Heart left ventricle (tissue), 16 donors: ENCODE results near the gene SYNGR2. TPM values are rescaled to one million over a fixed set of nuclear protein-coding genes. Genes with fewer than 3 reads are reported as not detected.
A peak's percentile ranks its signal among the peaks of the same experiment; 100 is the strongest.

Experiments used
- ATAC-seq, 4 donors: fragments of 200-7000 bp; cut with Tn5 transposase; one replicate each; pipeline ENCODE4 v1.9.1; 2020 to 2022; ENCODE audit warnings: moderate library complexity in 4 of 4, mild to moderate bottlenecking in 3 of 4, moderate number of reproducible peaks in 1 of 4
- DNase-seq, 5 donors: peaks; one replicate each; pipeline ENCODE4 v3.0.0-alpha.2; 2020
- H3K27ac ChIP-seq, 12 donors: fragments of 200-600 bp; sonication (generic) in 4 of 12; one replicate each; pipeline versions ENCODE4 v1.5.0 to v1.8.0; 2016 to 2022; ENCODE audit warnings: mild to moderate bottlenecking in 2 of 12
- H3K27me3 ChIP-seq, 9 donors: fragments of 200-600 bp; sonication (generic) in 2 of 9; one replicate each; pipeline versions ENCODE4 v1.5.1 to v1.8.0; 2016 to 2022; ENCODE audit warnings: mild to moderate bottlenecking in 3 of 9
- H3K36me3 ChIP-seq, 9 donors: fragments of 200-600 bp; sonication (generic) in 2 of 9; one replicate each; pipeline versions ENCODE4 v1.5.0 to v1.8.0; 2018 to 2022; ENCODE audit warnings: mild to moderate bottlenecking in 2 of 9
- H3K4me1 ChIP-seq, 12 donors: fragments of 200-600 bp; sonication (generic) in 4 of 12; one replicate each; pipeline versions ENCODE4 v1.5.0 to v1.8.0; 2016 to 2022; ENCODE audit warnings: mild to moderate bottlenecking in 3 of 12
- H3K4me3 ChIP-seq, 12 donors: fragments of 200-600 bp; sonication (generic) in 4 of 12; one replicate each; pipeline versions ENCODE4 v1.5.0 to v1.8.0; 2017 to 2022; ENCODE audit warnings: mild to moderate bottlenecking in 9 of 12, moderate library complexity in 4 of 12
- H3K9me3 ChIP-seq, 12 donors: fragments of 200-600 bp; sonication (generic) in 4 of 12; one replicate each; pipeline versions ENCODE4 v1.5.0 to v1.8.0; 2016 to 2022; ENCODE audit warnings: mild to moderate bottlenecking in 1 of 12
- POLR2A ChIP-seq, 2 donors: fragments of 450-650 bp; IDR thresholded peaks; one replicate each; pipeline ENCODE4 v1.6.1; 2017; ENCODE audit warnings: antibody characterized with exemption in 2 of 2, mild to moderate bottlenecking in 2 of 2, moderate library complexity in 2 of 2
- WGBS, 4 donors: extraction: QIAGEN DNeasy Blood & Tissue Kit in 2 of 4; methylation state at CpG; one replicate each; pipeline versions ENCODE4 v1.1.5 to v1.1.7; 2013 to 2018; 5-methylcytosine and 5-hydroxymethylcytosine counted together
- intact Hi-C, 10 donors: fragments of 100-400 bp; cut with DNase I; formaldehyde crosslinking; loops; one replicate each; pipeline versions ENCODE4 v1.11.1 to v1.14.2; 2022
- long read RNA-seq, 3 donors: library from polyadenylated mRNA; unstranded; transcript quantifications; one replicate each; pipeline ENCODE4 v2.0.0, GENCODE V29; 2020 to 2021
- polyA plus RNA-seq, 2 donors: library from polyadenylated mRNA; stranded (reverse); fragments of 200-250 nt; gene quantifications; one replicate each; pipeline ENCODE4 v1.2.3, GENCODE V29; 2013
- total RNA-seq, 9 donors: library from RNA; depleted of rRNA in 2 of 9; stranded (reverse); fragments of >200 nt in 2 of 9; fragmentation: NEBNext Ultra II Directional in 3 of 9; extraction: Animal tissue kit (Norgen Biotek cat#: 25700) in 3 of 9; gene quantifications; one replicate each; pipeline versions ENCODE4 v1.1.0 to v1.2.4, GENCODE V29; 2016 to 2023
- TF ChIP-seq, protein P1 (sequence below), 12 donors: fragments of 200-600 bp; sonication (generic) in 4 of 12; IDR thresholded peaks; one replicate each; pipeline versions ENCODE4 v1.5.0 to v1.8.0; 2018 to 2022; ENCODE audit warnings: antibody characterized with exemption in 12 of 12, mild to moderate bottlenecking in 5 of 12
- donor health status: ischemic (EF 13 %, LVEDD 7.1; RV severe dilation, severe dysfunction).
- donor health status: healthy with polysubstance abuse.
- donor health status: DM: no; HTN: yes; CAD: no.
- donor health status: DM: no; HTN: no; CAD: no.
- donor health status: ischemic (EF 25% LVEDD 6.9; RV normal size, moderate dysfunction).
- donor health status: ischemic (EF 25% LVEDD 5.7; RV mildly dilated, moderate dysfunction).
- donor health status: healthy.
- donor health status: DM: yes; HTN: yes; CAD: no.
- donor health status: ischemic (EF 35%, LVEDD 5.7; RV mildly dilated, moderate dysfunction).
- donor health status: nonischemic (EF 11% LVEDD 7.7; RV severe dilation, severe dysfunction).
- donor health status: DM: yes; HTN: yes; CAD: no.
- donor health status: PGD.
- donor health status: ischemic (EF 29% LVEDD 5.4; RV normal size, mild dysfunction).
- donor health status: nonischemic (EF 23%, LVEDD 6.1; RV moderate dilation, normal function).

SYNGR2 gene, protein sequence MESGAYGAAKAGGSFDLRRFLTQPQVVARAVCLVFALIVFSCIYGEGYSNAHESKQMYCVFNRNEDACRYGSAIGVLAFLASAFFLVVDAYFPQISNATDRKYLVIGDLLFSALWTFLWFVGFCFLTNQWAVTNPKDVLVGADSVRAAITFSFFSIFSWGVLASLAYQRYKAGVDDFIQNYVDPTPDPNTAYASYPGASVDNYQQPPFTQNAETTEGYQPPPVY
- 100 to 1,000 TPM in 7 of 9 donors, 10 to 100 TPM in 2; 99.5 to 268 (median 135) TPM for total RNA-seq
- 100 to 1,000 TPM; 104 to 174 TPM for polyA plus RNA-seq
- long read RNA-seq, donor 1, transcript SYNGR2-209 (1 exons, 3,036 nt): minor isoform, 34 of 340 reads
- long read RNA-seq, donor 1, transcript SYNGR2-204 (3 exons, 2,125 nt): minor isoform, 25 of 340 reads
- long read RNA-seq, donor 1, transcript SYNGR2-201 (4 exons, 2,325 nt): major isoform, 254 of 340 reads
- long read RNA-seq, donor 1, partial matches to known transcripts: 21 of 340 reads
- long read RNA-seq, donor 1, other reads (novel, unspliced or antisense): 6 of 340 reads
- long read RNA-seq, donor 2, transcript SYNGR2-204 (3 exons, 2,125 nt): minor isoform, 71 of 1,705 reads
- long read RNA-seq, donor 2, transcript SYNGR2-209 (1 exons, 3,036 nt): minor isoform, 13 of 1,705 reads
- long read RNA-seq, donor 2, transcript SYNGR2-201 (4 exons, 2,325 nt): major isoform, 1,528 of 1,705 reads
- long read RNA-seq, donor 2, transcript SYNGR2-202 (5 exons, 949 nt): minor isoform, 42 of 1,705 reads
- long read RNA-seq, donor 2, partial matches to known transcripts: 23 of 1,705 reads
- long read RNA-seq, donor 2, other reads (novel, unspliced or antisense): 18 of 1,705 reads
- long read RNA-seq, donor 3, transcript SYNGR2-209 (1 exons, 3,036 nt): minor isoform, 29 of 343 reads
- long read RNA-seq, donor 3, transcript SYNGR2-204 (3 exons, 2,125 nt): minor isoform, 34 of 343 reads
- long read RNA-seq, donor 3, transcript SYNGR2-201 (4 exons, 2,325 nt): major isoform, 243 of 343 reads
- long read RNA-seq, donor 3, partial matches to known transcripts: 27 of 343 reads
- long read RNA-seq, donor 3, other reads (novel, unspliced or antisense): 8 of 343 reads

DNA sequence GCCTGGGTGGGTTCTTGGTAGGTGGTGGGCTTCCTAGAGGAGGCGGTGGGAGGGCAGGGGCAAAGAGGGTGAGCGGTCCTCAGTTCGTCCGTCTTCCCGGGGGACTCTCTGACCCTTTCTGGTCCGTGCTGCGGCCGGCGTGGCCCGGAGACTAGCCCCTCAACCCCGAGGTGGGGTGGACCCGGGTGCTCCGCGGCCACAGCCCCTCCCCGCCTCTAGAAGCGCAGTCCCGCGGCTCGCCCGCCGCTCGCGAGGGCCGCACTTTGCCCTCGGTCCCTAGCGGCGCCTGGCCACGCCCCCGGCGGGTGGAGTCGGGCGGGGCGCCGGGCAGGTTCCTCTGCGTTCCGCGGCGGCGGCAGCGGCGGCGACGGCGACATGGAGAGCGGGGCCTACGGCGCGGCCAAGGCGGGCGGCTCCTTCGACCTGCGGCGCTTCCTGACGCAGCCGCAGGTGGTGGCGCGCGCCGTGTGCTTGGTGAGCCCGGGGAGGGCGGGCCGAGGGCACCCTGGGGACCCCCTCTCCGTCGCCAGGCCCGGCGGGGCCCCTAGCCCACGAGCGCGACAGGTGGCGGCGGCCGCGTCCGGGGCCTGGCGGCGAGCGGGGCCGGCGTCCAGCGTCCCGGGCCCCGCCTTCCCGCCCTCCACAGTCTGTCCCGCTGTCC is at the start of gene SYNGR2:
TSS of gene SYNGR2 (plus strand) at position 340 of the 661 bp plus-strand sequence. CDS start at position 376, 36 bp downstream.
- intact Hi-C loops: no loop called here
- H3K27ac ChIP-seq: peak within 1 kb of the TSS; percentile 78 to 96 (median 86)
- DNase-seq: peak; percentile 83 to 93 (median 88)
- no peaks in the 10 kb centered on the region for H3K9me3 ChIP-seq
- H3K27me3 ChIP-seq: no peaks in the 10 kb centered on the region
- H3K36me3 ChIP-seq: peaks cover 0 to 25% (median 5%) of the 10 kb centered on the region in 9 donors
- WGBS, 4 donors: 0 to 10% (median 1%) methylated on average over 2 to 84 of the region's 84 CpGs
- TF ChIP-seq, protein P1, sequence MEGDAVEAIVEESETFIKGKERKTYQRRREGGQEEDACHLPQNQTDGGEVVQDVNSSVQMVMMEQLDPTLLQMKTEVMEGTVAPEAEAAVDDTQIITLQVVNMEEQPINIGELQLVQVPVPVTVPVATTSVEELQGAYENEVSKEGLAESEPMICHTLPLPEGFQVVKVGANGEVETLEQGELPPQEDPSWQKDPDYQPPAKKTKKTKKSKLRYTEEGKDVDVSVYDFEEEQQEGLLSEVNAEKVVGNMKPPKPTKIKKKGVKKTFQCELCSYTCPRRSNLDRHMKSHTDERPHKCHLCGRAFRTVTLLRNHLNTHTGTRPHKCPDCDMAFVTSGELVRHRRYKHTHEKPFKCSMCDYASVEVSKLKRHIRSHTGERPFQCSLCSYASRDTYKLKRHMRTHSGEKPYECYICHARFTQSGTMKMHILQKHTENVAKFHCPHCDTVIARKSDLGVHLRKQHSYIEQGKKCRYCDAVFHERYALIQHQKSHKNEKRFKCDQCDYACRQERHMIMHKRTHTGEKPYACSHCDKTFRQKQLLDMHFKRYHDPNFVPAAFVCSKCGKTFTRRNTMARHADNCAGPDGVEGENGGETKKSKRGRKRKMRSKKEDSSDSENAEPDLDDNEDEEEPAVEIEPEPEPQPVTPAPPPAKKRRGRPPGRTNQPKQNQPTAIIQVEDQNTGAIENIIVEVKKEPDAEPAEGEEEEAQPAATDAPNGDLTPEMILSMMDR (IDR thresholded peaks at IDR 0.05): no peak
- peak; percentile 89 for TF ChIP-seq POLR2A (IDR thresholded peaks at IDR 0.05)
- peak in 3 of 4 donors; percentile 51 to 80 (median 77) for ATAC-seq
- H3K4me1 ChIP-seq: peaks cover 2 to 47% (median 32%) of the 10 kb centered on the region in 12 donors
- peak within 1 kb of the TSS; percentile 56 to 99 (median 72) for H3K4me3 ChIP-seq

DNA sequence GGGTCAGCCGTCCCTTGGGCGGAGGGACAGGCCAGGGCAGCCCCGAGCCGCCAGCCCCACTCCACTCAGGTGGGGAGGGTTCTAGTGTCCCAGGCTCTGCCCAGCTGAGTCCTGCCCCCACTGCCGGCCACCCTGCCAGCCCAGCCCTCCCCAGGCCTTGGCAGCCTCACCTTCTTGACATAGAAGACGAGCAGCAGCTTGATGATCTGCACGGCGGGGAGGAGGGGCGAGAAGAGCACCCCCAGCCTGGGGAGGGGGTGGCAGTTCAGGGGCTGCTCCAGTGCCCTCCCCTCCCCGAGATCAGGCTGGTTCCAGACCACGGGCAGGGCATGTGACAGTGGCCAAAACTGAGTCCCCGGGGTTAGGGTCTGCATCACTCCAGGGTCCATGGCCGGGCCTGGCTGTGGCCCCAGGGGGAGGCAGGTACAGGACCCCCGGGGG is 49.6 kb upstream of the SYNGR2 start:
- peaks cover 0 to 87% (median 38%) of the 10 kb centered on the region in 9 donors for H3K36me3 ChIP-seq
- intact Hi-C loops: loop anchor here in 5 of 10 donors (10.0 kb wide), 1 partner anchor 306 kb away; no protein-coding TSS in a partner anchor
- peak in 1 of 5 donors; percentile 24 for DNase-seq
- ATAC-seq: no peak
- no peaks in the 10 kb centered on the region for H3K27me3 ChIP-seq
- no peaks in the 10 kb centered on the region for H3K9me3 ChIP-seq
- no peak overlapping the region for H3K4me3 ChIP-seq
- no peak for TF ChIP-seq POLR2A (IDR thresholded peaks at IDR 0.05)
- TF ChIP-seq, protein P1 (IDR thresholded peaks at IDR 0.05): no peak
- peaks cover 0 to 27% (median 13%) of the 10 kb centered on the region in 12 donors for H3K4me1 ChIP-seq
- H3K27ac ChIP-seq: no peak overlapping the region
- WGBS, 4 donors: 83 to 98% (median 89%) methylated on average over 6 to 14 of the region's 14 CpGs

DNA sequence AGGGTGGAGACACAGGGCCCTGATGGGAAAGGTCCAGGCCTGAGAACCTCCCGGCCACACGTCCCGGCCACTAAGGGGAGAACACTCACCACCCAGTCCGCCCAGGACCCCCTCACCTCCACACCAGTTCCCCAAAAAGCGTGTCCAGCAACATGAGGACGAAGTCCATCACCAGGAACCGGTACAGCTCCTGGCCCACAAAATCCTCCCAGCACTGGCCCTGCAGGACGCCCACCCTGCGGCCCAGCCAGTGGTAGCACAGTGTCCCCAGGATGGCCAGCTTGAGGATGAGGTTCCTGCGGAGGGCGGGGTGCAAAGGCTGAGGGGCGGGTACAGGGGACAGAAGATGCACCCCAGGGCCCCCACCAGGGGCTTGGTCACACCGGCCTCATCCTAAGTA is 47.8 kb upstream of the SYNGR2 start:
- no peaks in the 10 kb centered on the region for H3K9me3 ChIP-seq
- TF ChIP-seq POLR2A (IDR thresholded peaks at IDR 0.05): no peak
- TF ChIP-seq, protein P1 (IDR thresholded peaks at IDR 0.05): no peak
- no peak for DNase-seq
- no peak overlapping the region for H3K27ac ChIP-seq
- peaks cover 0 to 90% (median 50%) of the 10 kb centered on the region in 9 donors for H3K36me3 ChIP-seq
- WGBS, 4 donors: 94 to 98% (median 96%) methylated on average over 5 to 13 of the region's 13 CpGs; no CpG with 5 or more reads in 1 of the 4 donors
- no peaks in the 10 kb centered on the region for H3K27me3 ChIP-seq
- H3K4me3 ChIP-seq: no peak overlapping the region
- intact Hi-C loops: no loop called here
- peaks cover 1 to 32% (median 16%) of the 10 kb centered on the region in 12 donors for H3K4me1 ChIP-seq
- no peak for ATAC-seq
